HS-5 (cell line): ENCODE data around the gene LRRC39.
"Not testable (repeated sequence)": the region's sequence is repeated elsewhere in the genome, so short reads cannot be mapped to it uniquely, and the experiment has no call there.

Experiments
- DNase-seq: peaks from one replicate; pipeline ENCODE4 v3.0.0-alpha.2; 2012; ENCODE audit warnings: low read depth

Gene LRRC39

GRCh38 chr1:100178091-100178490 is at the start of gene LRRC39:
Gene LRRC39, minus strand, starts transcription at chr1:100178256. Its CDS starts 9,740 bp downstream, at chr1:100168516.
- no peak for DNase-seq

- DNase-seq = no peak
Observed at GRCh38 chr1:100222428-100222827, 44.4 kb upstream of the LRRC39 start.

GRCh38 chr1:100219883-100220282 is 41.8 kb upstream of the LRRC39 start:
- DNase-seq = no peak

- no peak for DNase-seq
Observed at GRCh38 chr1:100219457-100219856, 41.4 kb upstream of the LRRC39 start.

- DNase-seq = no peak
Observed at GRCh38 chr1:100217834-100218233, 39.8 kb upstream of the LRRC39 start.

GRCh38 chr1:100215101-100215500 is 37.0 kb upstream of the LRRC39 start:
- no peak for DNase-seq

GRCh38 chr1:100213141-100213540 is 35.1 kb upstream of the LRRC39 start:
- no peak for DNase-seq

- no peak for DNase-seq
Observed at GRCh38 chr1:100206301-100206700, 28.2 kb upstream of the LRRC39 start.

- DNase-seq = not testable (repeated sequence)
Observed at GRCh38 chr1:100205593-100205992, 27.5 kb upstream of the LRRC39 start.

- not testable (repeated sequence) for DNase-seq
Observed at GRCh38 chr1:100205103-100205502, 27.0 kb upstream of the LRRC39 start.

- DNase-seq = not testable (repeated sequence)
Observed at GRCh38 chr1:100202703-100203102, 24.6 kb upstream of the LRRC39 start.

GRCh38 chr1:100200060-100200459 is 22.0 kb upstream of the LRRC39 start:
- not testable (repeated sequence) for DNase-seq

- no peak for DNase-seq
Observed at GRCh38 chr1:100198596-100198995, 20.5 kb upstream of the LRRC39 start.

GRCh38 chr1:100188617-100189016 is 10.6 kb upstream of the LRRC39 start:
- no peak for DNase-seq

GRCh38 chr1:100187912-100188311 is 9.9 kb upstream of the LRRC39 start:
- DNase-seq = no peak

- no peak for DNase-seq
Observed at GRCh38 chr1:100184536-100184935, 6.5 kb upstream of the LRRC39 start.

GRCh38 chr1:100183370-100183769 is 5.3 kb upstream of the LRRC39 start:
- DNase-seq = no peak

- DNase-seq = no peak
Observed at GRCh38 chr1:100177295-100178041, 588 bp downstream of the LRRC39 start.

- DNase-seq = no peak
Observed at GRCh38 chr1:100168051-100168450, 10.0 kb downstream of the LRRC39 start.

GRCh38 chr1:100164702-100165101 is 13.4 kb downstream of the LRRC39 start:
- no peak for DNase-seq

GRCh38 chr1:100164216-100164615 is 13.8 kb downstream of the LRRC39 start:
- peak; percentile 4 for DNase-seq

- DNase-seq = no peak
Observed at GRCh38 chr1:100162881-100163280, 15.2 kb downstream of the LRRC39 start.

- DNase-seq = no peak
Observed at GRCh38 chr1:100152271-100152670, 25.8 kb downstream of the LRRC39 start.

GRCh38 chr1:100151679-100152078 is 26.4 kb downstream of the LRRC39 start:
- no peak for DNase-seq
